Osteoblast (primary cell): ENCODE measurements around the gene PLAGL2. TPM values are rescaled to one million over a fixed set of nuclear protein-coding genes. Genes with fewer than 3 reads are reported as not detected.
A peak's percentile ranks its signal among the peaks of the same experiment; 100 is the strongest.

Source experiments
- DNase-seq: peaks from one replicate; pipeline ENCODE4 v3.0.0; 2011; ENCODE audit warnings: low spot score, mixed read lengths; ENCODE audit not compliant: insufficient read length; ENCODE audit errors: missing footprints
- H2AFZ ChIP-seq: 2 replicates; pipeline ENCODE4 v1.6.0; 2011; ENCODE audit warnings: mild to moderate bottlenecking, low read length
- H3K27ac ChIP-seq: 2 replicates; pipeline ENCODE4 v1.5.1; 2011; ENCODE audit warnings: mild to moderate bottlenecking, low read depth, low read length, moderate library complexity
- H3K27me3 ChIP-seq: 2 replicates; pipeline ENCODE4 v1.6.0; 2012; ENCODE audit warnings: mild to moderate bottlenecking, control low read depth, inconsistent platforms, low read length, moderate library complexity; ENCODE audit not compliant: insufficient read depth
- H3K36me3 ChIP-seq: 2 replicates; pipeline ENCODE4 v1.5.1; 2011; ENCODE audit warnings: mild to moderate bottlenecking, low read length, control low read depth, moderate library complexity; ENCODE audit not compliant: insufficient read depth
- H3K4me1 ChIP-seq: 2 replicates; pipeline ENCODE4 v1.5.1; 2011; ENCODE audit warnings: mild to moderate bottlenecking, low read length, control low read depth, moderate library complexity; ENCODE audit not compliant: insufficient read depth
- H3K4me2 ChIP-seq: 2 replicates; pipeline ENCODE4 v1.6.0; 2011; ENCODE audit warnings: mild to moderate bottlenecking, low read length; ENCODE audit not compliant: insufficient read depth
- H3K4me3 ChIP-seq: fragments of 200-600 bp; sonication (generic); 3 replicates; pipeline ENCODE4 v1.5.1; 2012; ENCODE audit warnings: mild to moderate bottlenecking, low read length, inconsistent platforms; ENCODE audit not compliant: insufficient read depth
- H3K79me2 ChIP-seq: 2 replicates; pipeline ENCODE4 v1.6.0; 2012; ENCODE audit warnings: mild to moderate bottlenecking, low read length, control low read depth, inconsistent platforms; ENCODE audit not compliant: insufficient read depth
- H3K9me3 ChIP-seq: 2 replicates; pipeline ENCODE4 v1.5.1; 2011; ENCODE audit warnings: low read depth, low read length, control low read depth
- H4K20me1 ChIP-seq: 2 replicates; pipeline ENCODE4 v1.6.0; 2012; ENCODE audit warnings: mild to moderate bottlenecking, low read length, control low read depth; ENCODE audit not compliant: insufficient read depth
- CTCF ChIP-seq: IDR thresholded peaks from 2 replicates; pipeline ENCODE4 v1.5.1; 2011; ENCODE audit warnings: mild to moderate bottlenecking, low read depth, low read length, moderate library complexity; ENCODE audit errors: extremely low read depth
- total RNA-seq: library from RNA; depleted of rRNA; stranded (reverse); fragments of >200 nt; gene quantifications from 2 replicates; pipeline ENCODE4 v1.2.3, GENCODE V29; 2012

PLAGL2 gene
- total RNA-seq, 1 donor: 2.5 TPM

- no peak overlapping the region for H2AFZ ChIP-seq
- TF ChIP-seq CTCF: no peak
- peaks cover 3% of the 10 kb centered on the region for H4K20me1 ChIP-seq
- peaks cover 11% of the 10 kb centered on the region for H3K79me2 ChIP-seq
- H3K4me3 ChIP-seq: no peak overlapping the region
- H3K36me3 ChIP-seq: peaks cover 15% of the 10 kb centered on the region
- H3K4me1 ChIP-seq: peaks cover 13% of the 10 kb centered on the region
- H3K4me2 ChIP-seq: no peak overlapping the region
- no peaks in the 10 kb centered on the region for H3K9me3 ChIP-seq
- H3K27ac ChIP-seq: no peak overlapping the region
- peak; percentile 73 for DNase-seq
- no peaks in the 10 kb centered on the region for H3K27me3 ChIP-seq
Observed at GRCh38 chr20:32191873-32192272, 15.7 kb downstream of the PLAGL2 start.

GRCh38 chr20:32191422-32191821, 16.1 kb downstream of the PLAGL2 start:
- peaks cover 13% of the 10 kb centered on the region for H3K4me1 ChIP-seq

DNA sequence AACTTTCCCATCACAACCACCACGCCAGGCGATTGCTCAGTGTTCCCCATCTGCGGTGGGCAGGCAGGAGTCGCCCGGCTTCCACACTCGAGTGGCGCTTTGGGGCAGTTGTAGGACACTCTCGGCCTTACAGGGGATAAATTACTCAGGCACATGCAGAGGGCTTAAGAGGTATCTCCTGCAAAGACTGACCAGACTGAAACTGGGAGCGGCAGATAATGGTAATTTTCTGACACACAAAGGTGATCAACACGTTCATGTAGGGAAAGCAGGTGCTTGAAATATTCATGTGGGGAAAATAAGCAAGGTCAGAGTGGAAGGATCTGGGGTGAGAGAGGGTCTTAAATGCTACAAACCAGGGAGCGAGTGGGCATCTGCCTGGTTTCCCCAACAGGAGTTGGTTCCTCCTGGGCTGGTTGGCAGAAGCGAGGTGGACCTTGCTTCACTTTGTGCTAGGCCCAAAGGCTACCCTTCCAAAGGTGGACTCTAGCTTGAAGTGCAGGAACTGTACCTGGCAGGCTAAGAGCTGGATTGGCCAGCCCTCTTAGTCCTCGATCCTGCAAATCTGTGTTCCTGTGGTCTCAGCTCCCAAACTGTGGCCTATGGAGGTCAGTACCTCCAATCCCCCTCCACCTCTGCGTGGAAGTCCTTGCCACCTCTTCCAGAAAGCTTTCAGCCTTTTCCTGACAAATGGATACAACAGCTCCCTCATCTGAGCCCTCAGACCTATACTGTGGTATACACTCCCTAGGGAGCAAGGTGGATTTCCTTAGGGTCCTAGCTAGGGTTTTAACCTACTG, 16.7 kb downstream of the PLAGL2 start:
- Histone ChIP-seq H3K4me3 (peak overlapping the region; percentile 80), H3K27me3 (no peaks in the 10 kb centered on the region), H2AFZ (peak overlapping the region; percentile 70), H3K4me2 (peak overlapping the region; percentile 92), H3K27ac (peak overlapping the region; percentile 61), H3K36me3 (peaks cover 7% of the 10 kb centered on the region), H3K9me3 (no peaks in the 10 kb centered on the region), H4K20me1 (peaks cover 2% of the 10 kb centered on the region), H3K4me1 (peaks cover 13% of the 10 kb centered on the region), H3K79me2 (peaks cover 11% of the 10 kb centered on the region)
- DNase-seq: peak; percentile 86
- TF ChIP-seq CTCF: no peak

More at GRCh38 chr20:32191422-32191821, 16.1 kb downstream of the PLAGL2 start:
- Histone ChIP-seq H3K27me3 (no peaks in the 10 kb centered on the region), H3K9me3 (no peaks in the 10 kb centered on the region), H3K79me2 (peaks cover 11% of the 10 kb centered on the region), H4K20me1 (peaks cover 3% of the 10 kb centered on the region), H3K36me3 (peaks cover 13% of the 10 kb centered on the region), H2AFZ (no peak overlapping the region), H3K4me3 (no peak overlapping the region), H3K4me2 (no peak overlapping the region), H3K27ac (no peak overlapping the region)
- TF ChIP-seq CTCF: no peak
- DNase-seq: no peak

- no peaks in the 10 kb centered on the region for H3K36me3 ChIP-seq
- TF ChIP-seq CTCF: no peak
- H4K20me1 ChIP-seq: no peaks in the 10 kb centered on the region
- peak overlapping the region; percentile 92 for H3K4me2 ChIP-seq
- no peaks in the 10 kb centered on the region for H3K27me3 ChIP-seq
- no peaks in the 10 kb centered on the region for H3K9me3 ChIP-seq
- peak overlapping the region; percentile 80 for H3K4me3 ChIP-seq
- H3K27ac ChIP-seq: peak overlapping the region; percentile 61
- DNase-seq: peak; percentile 93
- H2AFZ ChIP-seq: peak overlapping the region; percentile 93
- peaks cover 8% of the 10 kb centered on the region for H3K79me2 ChIP-seq
- H3K4me1 ChIP-seq: peaks cover 13% of the 10 kb centered on the region
Observed at GRCh38 chr20:32189691-32190615, 17.6 kb downstream of the PLAGL2 start.
